H1 (cell line): ENCODE data around the gene SIX3.

Experiments
- ATF3 ChIP-seq: IDR thresholded peaks from 2 replicates; pipeline ENCODE4 v1.6.1; 2011; ENCODE audit warnings: low read depth, mild to moderate bottlenecking, low read length; ENCODE audit not compliant: insufficient read depth
- EP300 ChIP-seq, 2 experiments: IDR thresholded peaks; 1 replicate in 1 of 2; 2 replicates in 1 of 2; pipeline ENCODE4 v1.6.1; 2011 to 2012; ENCODE audit warnings: low read depth in 2 of 2, low read length in 2 of 2, mild to moderate bottlenecking in 2 of 2, borderline replicate concordance in 1 of 2, inconsistent platforms in 1 of 2, moderate library complexity in 1 of 2
- HDAC6 ChIP-seq: IDR thresholded peaks from one replicate; pipeline ENCODE4 v1.7.1; 2012; ENCODE audit warnings: low read depth, mild to moderate bottlenecking, inconsistent platforms, low read length, moderate library complexity
- JUN ChIP-seq: IDR thresholded peaks from 2 replicates; pipeline ENCODE4 v1.6.1; 2011; ENCODE audit warnings: low read depth, mild to moderate bottlenecking, improper control_type of control experiment, low read length
- RAD21 ChIP-seq, 2 experiments: IDR thresholded peaks in 1 of 2; conservative IDR thresholded peaks in 1 of 2; 2 replicates each; pipeline ENCODE4 v1.6.1; 2011; ENCODE audit warnings: low read depth in 2 of 2, low read length in 2 of 2, improper control_type of control experiment in 1 of 2, inconsistent platforms in 1 of 2, mild to moderate bottlenecking in 1 of 2, moderate library complexity in 1 of 2
- SP1 ChIP-seq: IDR thresholded peaks from 2 replicates; pipeline ENCODE4 v1.6.1; 2011; ENCODE audit warnings: low read depth, low read length
- ZNF274 ChIP-seq: IDR thresholded peaks from 2 replicates; pipeline ENCODE4 v1.7.0; 2012; ENCODE audit warnings: low read length, borderline replicate concordance; ENCODE audit errors: extremely low read depth
- TF ChIP-seq, protein P1 (sequence below), 3 experiments: IDR thresholded peaks; 1 replicate in 2 of 3; 2 replicates in 1 of 3; pipeline versions ENCODE4 v1.5.1 to v1.6.1; 2011; ENCODE audit warnings: low read length in 3 of 3, mild to moderate bottlenecking in 3 of 3, inconsistent platforms in 2 of 3, low read depth in 1 of 3, moderate library complexity in 1 of 3; ENCODE audit not compliant: insufficient read depth in 1 of 3; ENCODE audit errors: control extremely low read depth in 1 of 3

DNA sequence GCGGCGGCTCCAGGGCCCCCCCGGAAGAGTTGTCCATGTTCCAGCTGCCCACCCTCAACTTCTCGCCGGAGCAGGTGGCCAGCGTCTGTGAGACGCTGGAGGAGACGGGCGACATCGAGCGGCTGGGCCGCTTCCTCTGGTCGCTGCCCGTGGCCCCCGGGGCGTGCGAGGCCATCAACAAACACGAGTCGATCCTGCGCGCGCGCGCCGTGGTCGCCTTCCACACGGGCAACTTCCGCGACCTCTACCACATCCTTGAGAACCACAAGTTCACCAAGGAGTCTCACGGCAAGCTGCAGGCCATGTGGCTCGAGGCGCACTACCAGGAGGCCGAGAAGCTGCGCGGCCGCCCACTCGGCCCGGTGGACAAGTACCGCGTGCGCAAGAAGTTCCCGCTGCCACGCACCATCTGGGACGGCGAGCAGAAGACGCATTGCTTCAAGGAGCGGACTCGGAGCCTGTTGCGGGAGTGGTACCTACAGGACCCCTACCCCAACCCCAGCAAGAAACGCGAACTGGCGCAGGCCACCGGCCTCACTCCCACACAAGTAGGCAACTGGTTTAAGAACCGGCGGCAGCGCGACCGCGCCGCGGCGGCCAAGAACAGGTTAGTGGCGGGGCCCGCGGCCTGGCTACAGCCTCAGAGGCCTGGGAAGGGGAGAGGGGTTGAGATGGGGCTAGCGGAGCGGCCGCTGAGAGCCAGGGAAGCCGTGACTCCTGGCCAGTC is 965 bp downstream of the SIX3 start:
- TF ChIP-seq SP1 (no peak), EP300 (IDR thresholded peaks at IDR 0.05; ENCODE audit: borderline replicate concordance in 1 of 2, low read depth in 2 of 2, low read length in 2 of 2) (no peak), ATF3 (no peak), HDAC6 (no peak), RAD21 (IDR thresholded peaks at IDR 0.05 in 1 of 2, conservative IDR thresholded peaks at IDR 0.05 in 1 of 2; ENCODE audit: low read depth in 2 of 2, low read length in 2 of 2) (no peak), JUN (no peak), ZNF274 (no peak)
- TF ChIP-seq, protein P1, sequence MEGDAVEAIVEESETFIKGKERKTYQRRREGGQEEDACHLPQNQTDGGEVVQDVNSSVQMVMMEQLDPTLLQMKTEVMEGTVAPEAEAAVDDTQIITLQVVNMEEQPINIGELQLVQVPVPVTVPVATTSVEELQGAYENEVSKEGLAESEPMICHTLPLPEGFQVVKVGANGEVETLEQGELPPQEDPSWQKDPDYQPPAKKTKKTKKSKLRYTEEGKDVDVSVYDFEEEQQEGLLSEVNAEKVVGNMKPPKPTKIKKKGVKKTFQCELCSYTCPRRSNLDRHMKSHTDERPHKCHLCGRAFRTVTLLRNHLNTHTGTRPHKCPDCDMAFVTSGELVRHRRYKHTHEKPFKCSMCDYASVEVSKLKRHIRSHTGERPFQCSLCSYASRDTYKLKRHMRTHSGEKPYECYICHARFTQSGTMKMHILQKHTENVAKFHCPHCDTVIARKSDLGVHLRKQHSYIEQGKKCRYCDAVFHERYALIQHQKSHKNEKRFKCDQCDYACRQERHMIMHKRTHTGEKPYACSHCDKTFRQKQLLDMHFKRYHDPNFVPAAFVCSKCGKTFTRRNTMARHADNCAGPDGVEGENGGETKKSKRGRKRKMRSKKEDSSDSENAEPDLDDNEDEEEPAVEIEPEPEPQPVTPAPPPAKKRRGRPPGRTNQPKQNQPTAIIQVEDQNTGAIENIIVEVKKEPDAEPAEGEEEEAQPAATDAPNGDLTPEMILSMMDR (IDR thresholded peaks at IDR 0.05; ENCODE audit: control extremely low read depth in 1 of 3, insufficient read depth in 1 of 3, low read depth in 1 of 3, low read length in 3 of 3), result no peak
